HepG2 (cell line): ENCODE results near the gene ADAM10. TPM values are rescaled to one million over a fixed set of nuclear protein-coding genes. Genes with fewer than 3 reads are reported as not detected.

Source experiments
- ATAC-seq: fragments of 200-7000 bp; cut with Tn5 transposase; 3 replicates; pipeline ENCODE4 v1.9.1; 2020; ENCODE audit warnings: mild to moderate bottlenecking, moderate library complexity
- BruUV-seq: library from RNA; stranded (reverse); fragments of 400-500 nt; replicated peaks from 2 replicates; lab custom pipeline; 2021; lab: Mats Ljungman, UMichigan
- CTCF ChIA-PET: fragments of 300-600 bp; formaldehyde crosslinking; extraction: SDS; loops from one replicate; lab custom pipeline; 2021; ENCODE audit warnings: low total read pairs, inconsistent platforms, low intra/inter-chr PET ratio; lab: Yijun Ruan, JAX
- POLR2A ChIA-PET: fragments of 350-600 bp; sonication (Branson Sonifier 250); formaldehyde crosslinking; loops from one replicate; lab custom pipeline; 2020; ENCODE audit warnings: antibody characterized with exemption, inconsistent platforms; lab: Yijun Ruan, JAX
- DNase-seq: peaks from one replicate; pipeline ENCODE4 v3.0.0-alpha.2; 2015; ENCODE audit warnings: low spot score
- FAIRE-seq: peaks from 3 replicates; lab custom pipeline; 2011; peaks lifted over from hg19 to GRCh38; lab: Jason Lieb, UNC
- H2AFZ ChIP-seq: one replicate; pipeline ENCODE4 v1.6.1; 2011; ENCODE audit warnings: low read length, inconsistent platforms
- H3K27ac ChIP-seq: fragments of 300-600 bp; 3 replicates; pipeline ENCODE4 v1.8.0; 2011; ENCODE audit warnings: mixed run types, mild to moderate bottlenecking, mixed read lengths, low read length, inconsistent platforms; ENCODE audit not compliant: insufficient read depth; ENCODE audit errors: extremely low read length
- H3K27me3 ChIP-seq, 2 experiments: fragments of 200-600 bp in 1 of 2; 2 replicates in 1 of 2; 3 replicates in 1 of 2; pipeline versions ENCODE4 v1.6.0 to v1.8.0; 2011; ENCODE audit warnings: low read length in 2 of 2, mild to moderate bottlenecking in 2 of 2, moderate library complexity in 2 of 2, inconsistent platforms in 1 of 2; ENCODE audit not compliant: insufficient read depth in 2 of 2, control insufficient read depth in 1 of 2
- H3K36me3 ChIP-seq, 2 experiments: fragments of 200-600 bp in 1 of 2; replicated peaks in 1 of 2; 2 replicates in 1 of 2; 3 replicates in 1 of 2; pipeline versions ENCODE4 v1.5.1 to v1.8.0; 2011; ENCODE audit warnings: low read length in 2 of 2, inconsistent platforms in 1 of 2; ENCODE audit not compliant: insufficient read depth in 2 of 2, control insufficient read depth in 1 of 2
- H3K4me1 ChIP-seq: 2 replicates; pipeline ENCODE4 v1.5.1; 2012; ENCODE audit warnings: low read length, inconsistent platforms; ENCODE audit not compliant: insufficient read depth
- H3K4me2 ChIP-seq: 2 replicates; pipeline ENCODE4 v1.6.0; 2011; ENCODE audit warnings: low read depth, low read length, inconsistent platforms
- H3K4me3 ChIP-seq, 3 experiments: fragments of 200-600 bp in 1 of 3; sonication (generic), shearing (Covaris generic) in 1 of 3; replicated peaks in 1 of 3; 2 replicates each; pipeline ENCODE4 v1.5.1; 2011 to 2016; ENCODE audit warnings: low read length in 3 of 3, inconsistent platforms in 2 of 3, low read depth in 2 of 3, mild to moderate bottlenecking in 2 of 3, control low read depth in 1 of 3, mixed read lengths in 1 of 3; ENCODE audit not compliant: insufficient read depth in 1 of 3
- H3K79me2 ChIP-seq: one replicate; pipeline ENCODE4 v1.6.1; 2011; ENCODE audit warnings: low read length, inconsistent platforms; ENCODE audit not compliant: insufficient read depth
- H3K9ac ChIP-seq: 2 replicates; pipeline ENCODE4 v1.6.0; 2011; ENCODE audit warnings: mild to moderate bottlenecking, low read depth, low read length, inconsistent platforms; ENCODE audit not compliant: insufficient read depth
- H3K9me3 ChIP-seq: 2 replicates; pipeline ENCODE4 v1.5.1; 2012; ENCODE audit warnings: mild to moderate bottlenecking, low read length
- H4K20me1 ChIP-seq: 2 replicates; pipeline ENCODE4 v1.6.0; 2011; ENCODE audit warnings: inconsistent platforms, mild to moderate bottlenecking, low read length, moderate library complexity; ENCODE audit not compliant: insufficient read depth
- ADNP ChIP-seq: sonication (generic); formaldehyde crosslinking; IDR thresholded peaks from 2 replicates; pipeline ENCODE4 v1.4.0; 2020; ENCODE audit warnings: missing genetic modification reagents
- MTA1 ChIP-seq: sonication (generic); formaldehyde crosslinking; IDR thresholded peaks from 2 replicates; pipeline ENCODE4 v1.4.0; 2020; ENCODE audit warnings: missing genetic modification reagents, mild to moderate bottlenecking, borderline replicate concordance
- PRPF4 ChIP-seq: fragments of 200-400 bp; formaldehyde crosslinking; IDR thresholded peaks from 2 replicates; pipeline ENCODE4 v1.6.1; 2016; ENCODE audit warnings: low read length, low read depth; ENCODE audit not compliant: poor library complexity, severe bottlenecking
- TBX3 ChIP-seq: fragments of 450-650 bp; IDR thresholded peaks from 2 replicates; pipeline ENCODE4 v1.6.1; 2017; ENCODE audit warnings: antibody characterized with exemption, mild to moderate bottlenecking, inconsistent platforms, borderline replicate concordance
- ZEB1 ChIP-seq: IDR thresholded peaks from 2 replicates; pipeline ENCODE4 v1.6.1; 2012; ENCODE audit warnings: mild to moderate bottlenecking, low read depth, inconsistent platforms; ENCODE audit not compliant: insufficient replicate concordance
- ZMAT5 ChIP-seq: sonication (generic); formaldehyde crosslinking; IDR thresholded peaks from 2 replicates; pipeline ENCODE4 v1.5.0; 2020; ENCODE audit warnings: mild to moderate bottlenecking, low read depth, missing genetic modification reagents, borderline replicate concordance
- ZNF451 ChIP-seq: sonication (generic); formaldehyde crosslinking; IDR thresholded peaks from 2 replicates; pipeline ENCODE4 v1.5.0; 2020; ENCODE audit warnings: mild to moderate bottlenecking, missing genetic modification reagents
- ZNF460 ChIP-seq: sonication (generic); formaldehyde crosslinking; IDR thresholded peaks from 2 replicates; pipeline ENCODE4 v1.5.1; 2020; ENCODE audit warnings: missing genetic modification reagents, mild to moderate bottlenecking, borderline replicate concordance
- ZNF512 ChIP-seq: sonication (generic); formaldehyde crosslinking; IDR thresholded peaks from 2 replicates; pipeline ENCODE4 v1.4.0; 2020; ENCODE audit warnings: mild to moderate bottlenecking, missing genetic modification reagents
- ZSCAN22 ChIP-seq: sonication (generic); formaldehyde crosslinking; IDR thresholded peaks from 2 replicates; pipeline ENCODE4 v1.4.0; 2020; ENCODE audit warnings: mild to moderate bottlenecking, missing genetic modification reagents
- WGBS: methylation state at CpG from one replicate; pipeline ENCODE4 v1.1.6; 2017; ENCODE audit warnings: low lambda C conversion rate; 5-methylcytosine and 5-hydroxymethylcytosine counted together
- in situ Hi-C: cut with HindIII; loops from 2 replicates; pipeline ENCODE4 v1.10.0; 2017; ENCODE audit warnings: low pct_unique_long_range_greater_than_20kb; ENCODE audit not compliant: extremely low pct_ligation_motif_present
- intact Hi-C: fragments of 100-400 bp; cut with micrococcal nuclease; formaldehyde crosslinking; loops from one replicate; pipeline ENCODE4 v1.10.0; 2022; ENCODE audit not compliant: unreplicated experiment
- polyA plus RNA-seq, 8 experiments: library from polyadenylated mRNA; depleted of rRNA in 3 of 8; stranded (reverse) in 7 of 8; unstranded in 1 of 8; fragments of >200 nt; fragmentation: Illumina TruSeq in 4 of 8; extraction: Trizol in 4 of 8; gene quantifications; 2 replicates each; pipeline versions ENCODE4 v1.2.1 to v1.2.3, GENCODE V29; 2011 to 2016; ENCODE audit warnings: low read depth in 4 of 8, missing spikeins in 1 of 8, mixed read lengths in 1 of 8; ENCODE audit not compliant: insufficient read depth in 1 of 8
- total RNA-seq, 5 experiments: library from RNA; depleted of rRNA; stranded (reverse); fragments of >200 nt; fragmentation: Illumina TruSeq; extraction: Trizol; gene quantifications; 2 replicates each; pipeline ENCODE4 v1.2.3, GENCODE V29; 2016; ENCODE audit warnings: low read depth in 1 of 5

The ADAM10 gene
- total and polyA plus RNA-seq, 2 of the 13 experiments (the other 11 are each of a cell fraction or from before 2014, with no cell fraction given) = 92.7 to 125 TPM

GRCh38 chr15:58785355-58785754 is 35.8 kb upstream of the ADAM10 start (continued):
- TF ChIP-seq ZNF512 (CRISPR knock-in tag) = no peak
- no peak for TF ChIP-seq ZNF451 (CRISPR knock-in tag)
- TF ChIP-seq TBX3 = no peak

- POLR2A ChIA-PET = no interaction called here
- intact Hi-C loops = no loop called here
- H3K4me3 ChIP-seq = no peak overlapping the region
- H3K9me3 ChIP-seq = no peaks in the 10 kb centered on the region
- no peak overlapping the region for H2AFZ ChIP-seq
- peaks cover 0 to 14% of the 10 kb centered on the region in 2 experiments for H3K36me3 ChIP-seq
- H3K9ac ChIP-seq = no peak overlapping the region
- BruUV-seq = no TSS peak
- CTCF ChIA-PET = no interaction called here
- peaks cover 13% of the 10 kb centered on the region; the same call in 1 of the 2 replicates for H4K20me1 ChIP-seq
- 93% methylated on average over 1 of the region's 1 CpG for WGBS
- FAIRE-seq (no peak), DNase-seq (no peak), ATAC-seq (no peak)
- in situ Hi-C loops = no loop called here
- no peaks in the 10 kb centered on the region for H3K27me3 ChIP-seq
- no peak overlapping the region for H3K4me2 ChIP-seq
- no peak for TF ChIP-seq ZSCAN22 (CRISPR knock-in tag)
- no peak for TF ChIP-seq ZNF460
- H3K27ac ChIP-seq = peak overlapping the region; percentile 2
- peaks cover 49% of the 10 kb centered on the region for H3K79me2 ChIP-seq
- peaks cover 25% of the 10 kb centered on the region for H3K4me1 ChIP-seq
Measured at GRCh38 chr15:58779554-58779953, 30.0 kb upstream of the ADAM10 start.

GRCh38 chr15:58777107-58777506 is 27.6 kb upstream of the ADAM10 start:
- no TSS peak for BruUV-seq
- no peaks in the 10 kb centered on the region; a peak in 1 of 5 replicates for H3K27me3 ChIP-seq
- no peak overlapping the region for H3K4me3 ChIP-seq
- H3K36me3 ChIP-seq = peaks cover 0 to 14% of the 10 kb centered on the region in 2 experiments
- in situ Hi-C loops (no loop called here), intact Hi-C loops (no loop called here)
- FAIRE-seq = no peak
- no peak for TF ChIP-seq ADNP
- no peak for TF ChIP-seq ZEB1
- TF ChIP-seq PRPF4 = no peak
- TF ChIP-seq ZMAT5 (CRISPR knock-in tag) = no peak
- no peak for TF ChIP-seq MTA1
- H3K9me3 ChIP-seq = no peaks in the 10 kb centered on the region
- peaks cover 13% of the 10 kb centered on the region; the same call in 1 of the 2 replicates for H4K20me1 ChIP-seq
- H3K27ac ChIP-seq = no peak overlapping the region
- ATAC-seq = no peak
- ChIA-PET CTCF (no interaction called here), POLR2A (no interaction called here)
- H3K4me1 ChIP-seq = peaks cover 45% of the 10 kb centered on the region
- no peak for DNase-seq
- H3K9ac ChIP-seq = no peak overlapping the region
- no peak overlapping the region for H3K4me2 ChIP-seq
- WGBS = 94% methylated on average over 4 of the region's 4 CpGs
- peaks cover 67% of the 10 kb centered on the region for H3K79me2 ChIP-seq
- no peak overlapping the region for H2AFZ ChIP-seq
